ENCODE measurements around the gene ARAP2. TPM values are rescaled to one million over a fixed set of nuclear protein-coding genes. Genes with fewer than 3 reads are reported as not detected.

The ARAP2 gene
- total and polyA plus RNA-seq, 11 donors: 0.38 to 17.0 (median 3.4) TPM

DNA sequence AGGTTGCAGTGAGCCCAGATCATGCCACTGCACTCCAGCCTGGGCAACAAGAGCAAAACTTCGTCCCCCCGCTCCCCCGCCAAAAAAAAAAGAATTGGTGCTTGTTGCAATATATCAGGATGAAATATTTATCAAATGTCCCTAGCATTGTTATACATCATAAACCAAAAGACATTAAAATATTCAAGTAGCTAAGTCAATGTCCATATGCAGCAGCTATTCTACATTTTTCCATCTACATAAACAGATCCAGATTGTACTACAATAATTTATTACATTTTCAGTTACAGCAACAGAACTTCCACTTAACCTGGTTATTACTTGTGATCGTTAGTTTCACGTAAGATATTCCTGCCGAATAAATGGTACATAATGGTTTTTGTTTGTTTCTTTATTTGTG is 64.1 kb downstream of the ARAP2 start:
- no peak for TF ChIP-seq POLR2A (IDR thresholded peaks at IDR 0.05)
- TF ChIP-seq, protein P1, sequence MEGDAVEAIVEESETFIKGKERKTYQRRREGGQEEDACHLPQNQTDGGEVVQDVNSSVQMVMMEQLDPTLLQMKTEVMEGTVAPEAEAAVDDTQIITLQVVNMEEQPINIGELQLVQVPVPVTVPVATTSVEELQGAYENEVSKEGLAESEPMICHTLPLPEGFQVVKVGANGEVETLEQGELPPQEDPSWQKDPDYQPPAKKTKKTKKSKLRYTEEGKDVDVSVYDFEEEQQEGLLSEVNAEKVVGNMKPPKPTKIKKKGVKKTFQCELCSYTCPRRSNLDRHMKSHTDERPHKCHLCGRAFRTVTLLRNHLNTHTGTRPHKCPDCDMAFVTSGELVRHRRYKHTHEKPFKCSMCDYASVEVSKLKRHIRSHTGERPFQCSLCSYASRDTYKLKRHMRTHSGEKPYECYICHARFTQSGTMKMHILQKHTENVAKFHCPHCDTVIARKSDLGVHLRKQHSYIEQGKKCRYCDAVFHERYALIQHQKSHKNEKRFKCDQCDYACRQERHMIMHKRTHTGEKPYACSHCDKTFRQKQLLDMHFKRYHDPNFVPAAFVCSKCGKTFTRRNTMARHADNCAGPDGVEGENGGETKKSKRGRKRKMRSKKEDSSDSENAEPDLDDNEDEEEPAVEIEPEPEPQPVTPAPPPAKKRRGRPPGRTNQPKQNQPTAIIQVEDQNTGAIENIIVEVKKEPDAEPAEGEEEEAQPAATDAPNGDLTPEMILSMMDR (IDR thresholded peaks at IDR 0.05): no peak
- peaks cover 0 to 28% (median 0%) of the 10 kb centered on the region in 9 donors for H3K36me3 ChIP-seq
- H3K4me1 ChIP-seq: no peaks in the 10 kb centered on the region
- intact Hi-C loops (cut with DNase I): no loop called here
- ATAC-seq (no peak), DNase-seq (no peak)
- 90 to 96% (median 92%) methylated on average over 6 of the region's 6 CpGs for whole genome bisulfite sequencing, 4 donors
- no peak overlapping the region for H3K4me3 ChIP-seq
- no peak overlapping the region for H3K27ac ChIP-seq
- no peaks in the 10 kb centered on the region for H3K27me3 ChIP-seq
- no peaks in the 10 kb centered on the region for H3K9me3 ChIP-seq

DNA sequence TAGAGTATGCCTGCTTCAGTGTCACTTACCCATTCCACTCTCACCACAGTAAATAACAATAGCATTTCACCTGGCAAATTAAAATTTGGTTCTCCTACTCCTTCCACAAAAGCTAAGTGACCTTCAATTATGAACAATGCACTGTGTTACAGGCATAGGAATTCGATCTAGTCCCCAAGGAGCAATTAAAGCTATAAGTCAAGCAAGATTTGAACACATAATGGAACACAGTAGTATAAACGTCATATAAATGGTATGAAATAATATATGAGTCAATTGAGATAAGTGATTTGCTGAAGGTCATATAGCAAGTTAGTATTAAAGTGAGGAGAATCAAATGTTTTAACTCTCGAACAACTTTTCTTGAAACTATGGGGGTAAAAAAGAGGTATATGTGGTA is 65.8 kb downstream of the ARAP2 start:
- Histone ChIP-seq H3K27ac (no peak overlapping the region), H3K27me3 (no peaks in the 10 kb centered on the region), H3K36me3 (peaks cover 0 to 23% (median 0%) of the 10 kb centered on the region in 9 donors), H3K4me1 (no peaks in the 10 kb centered on the region), H3K9me3 (no peaks in the 10 kb centered on the region), H3K4me3 (no peak overlapping the region)
- DNase-seq: no peak
- TF ChIP-seq, protein P1 (IDR thresholded peaks at IDR 0.05): no peak
- no peak for TF ChIP-seq POLR2A (IDR thresholded peaks at IDR 0.05)
- intact Hi-C loops (cut with DNase I): no loop called here
- no peak for ATAC-seq
- WGBS, 4 donors: 70 to 81% (median 76%) methylated on average over 3 of the region's 3 CpGs

DNA sequence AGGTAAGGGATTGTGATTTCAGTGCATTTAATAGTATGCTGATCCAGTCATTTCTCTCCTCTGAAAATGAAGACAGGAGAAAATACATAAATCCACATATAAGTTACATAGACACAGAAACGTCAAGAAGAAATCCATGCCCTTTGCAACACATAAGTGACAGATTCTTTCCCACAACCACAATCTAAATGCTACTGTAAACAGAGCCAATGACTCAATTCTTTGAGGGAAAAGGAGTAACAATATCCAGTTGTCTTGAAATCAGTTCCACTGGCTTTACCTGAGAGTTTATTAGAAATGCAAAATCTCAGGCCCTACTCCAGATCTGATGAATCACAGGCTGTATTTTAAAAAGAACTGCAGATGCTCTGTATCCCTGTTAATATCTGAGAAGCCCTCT is 66.4 kb downstream of the ARAP2 start:
- Histone ChIP-seq H3K27ac (no peak overlapping the region), H3K4me3 (no peak overlapping the region), H3K9me3 (no peaks in the 10 kb centered on the region), H3K36me3 (peaks cover 0 to 23% (median 0%) of the 10 kb centered on the region in 9 donors), H3K27me3 (no peaks in the 10 kb centered on the region), H3K4me1 (no peaks in the 10 kb centered on the region)
- DNase-seq: no peak
- 71 to 85% (median 76%) methylated on average over 1 of the region's 1 CpG for WGBS, 4 donors
- no peak for ATAC-seq
- no peak for TF ChIP-seq POLR2A (IDR thresholded peaks at IDR 0.05)
- TF ChIP-seq, protein P1 (IDR thresholded peaks at IDR 0.05): no peak
- intact Hi-C loops (cut with DNase I): no loop called here

- ATAC-seq (no peak), DNase-seq (no peak)
- intact Hi-C loops (cut with DNase I): no loop called here
- TF ChIP-seq, protein P1 (IDR thresholded peaks at IDR 0.05): no peak
- TF ChIP-seq POLR2A (IDR thresholded peaks at IDR 0.05): no peak
- H3K4me3 ChIP-seq: no peak overlapping the region
- no peaks in the 10 kb centered on the region for H3K9me3 ChIP-seq
- no peaks in the 10 kb centered on the region for H3K4me1 ChIP-seq
- no peaks in the 10 kb centered on the region for H3K27me3 ChIP-seq
- peaks cover 0 to 23% (median 0%) of the 10 kb centered on the region in 9 donors for H3K36me3 ChIP-seq
- no peak overlapping the region for H3K27ac ChIP-seq
Observed at GRCh38 chr4:36174570-36174969, 69.7 kb downstream of the ARAP2 start.
